Measurements from ENCODE around the gene TM4SF20.

Gene TM4SF20

DNA sequence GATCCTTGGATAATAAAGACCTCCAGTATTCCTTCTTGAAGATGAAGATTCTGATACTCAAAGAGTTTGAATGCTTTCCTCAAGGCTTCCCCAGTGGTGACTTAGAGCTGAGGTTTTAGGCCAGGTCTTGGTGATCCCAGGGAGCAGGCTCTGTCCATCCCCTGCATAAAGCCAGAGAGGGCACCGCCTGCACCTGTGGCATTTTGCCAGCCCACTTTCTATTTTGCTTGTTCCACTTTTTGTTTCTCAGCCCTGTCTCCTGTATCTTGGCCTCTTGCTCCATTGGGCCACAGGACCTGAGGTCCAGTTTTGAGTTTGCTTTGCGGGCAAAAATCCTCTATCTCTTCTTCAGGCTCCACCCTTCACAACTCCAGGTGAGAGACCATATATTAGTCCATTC is 15.3 kb upstream of the TM4SF20 start:
- Histone ChIP-seq H3K9ac (ENCODE audit: low read length) (no peak overlapping the region), H3K27me3 (ENCODE audit: insufficient read depth, low read length) (no peaks in the 10 kb centered on the region), H3K9me2 (ENCODE audit: low read depth, low read length) (no peaks in the 10 kb centered on the region), H3K9me3 (ENCODE audit: low read length) (no peaks in the 10 kb centered on the region), H3K79me2 (ENCODE audit: insufficient read depth, low read length) (no peaks in the 10 kb centered on the region), H3K4me2 (ENCODE audit: low read length) (no peak overlapping the region), H2AFZ (ENCODE audit: low read length) (no peak overlapping the region), H3K4me3 (ENCODE audit: low read depth, low read length, poor library complexity, severe bottlenecking) (no peak overlapping the region), H3K4me1 (ENCODE audit: insufficient read depth, low read length, severe bottlenecking) (no peaks in the 10 kb centered on the region), H3F3A (ENCODE audit: insufficient read depth, low read length) (no peaks in the 10 kb centered on the region), H3K27ac (ENCODE audit: low read depth, low read length, poor library complexity, severe bottlenecking) (no peak overlapping the region), H4K20me1 (ENCODE audit: insufficient read depth, low read length) (no peaks in the 10 kb centered on the region), H3K36me3 (ENCODE audit: insufficient read depth, low read length) (no peaks in the 10 kb centered on the region)
- TF ChIP-seq EZH2 (IDR thresholded peaks at IDR 0.05; ENCODE audit: borderline replicate concordance, low read length), result no peak
- TF ChIP-seq, protein P1, sequence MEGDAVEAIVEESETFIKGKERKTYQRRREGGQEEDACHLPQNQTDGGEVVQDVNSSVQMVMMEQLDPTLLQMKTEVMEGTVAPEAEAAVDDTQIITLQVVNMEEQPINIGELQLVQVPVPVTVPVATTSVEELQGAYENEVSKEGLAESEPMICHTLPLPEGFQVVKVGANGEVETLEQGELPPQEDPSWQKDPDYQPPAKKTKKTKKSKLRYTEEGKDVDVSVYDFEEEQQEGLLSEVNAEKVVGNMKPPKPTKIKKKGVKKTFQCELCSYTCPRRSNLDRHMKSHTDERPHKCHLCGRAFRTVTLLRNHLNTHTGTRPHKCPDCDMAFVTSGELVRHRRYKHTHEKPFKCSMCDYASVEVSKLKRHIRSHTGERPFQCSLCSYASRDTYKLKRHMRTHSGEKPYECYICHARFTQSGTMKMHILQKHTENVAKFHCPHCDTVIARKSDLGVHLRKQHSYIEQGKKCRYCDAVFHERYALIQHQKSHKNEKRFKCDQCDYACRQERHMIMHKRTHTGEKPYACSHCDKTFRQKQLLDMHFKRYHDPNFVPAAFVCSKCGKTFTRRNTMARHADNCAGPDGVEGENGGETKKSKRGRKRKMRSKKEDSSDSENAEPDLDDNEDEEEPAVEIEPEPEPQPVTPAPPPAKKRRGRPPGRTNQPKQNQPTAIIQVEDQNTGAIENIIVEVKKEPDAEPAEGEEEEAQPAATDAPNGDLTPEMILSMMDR (IDR thresholded peaks at IDR 0.05; ENCODE audit: low read length), result no peak

DNA sequence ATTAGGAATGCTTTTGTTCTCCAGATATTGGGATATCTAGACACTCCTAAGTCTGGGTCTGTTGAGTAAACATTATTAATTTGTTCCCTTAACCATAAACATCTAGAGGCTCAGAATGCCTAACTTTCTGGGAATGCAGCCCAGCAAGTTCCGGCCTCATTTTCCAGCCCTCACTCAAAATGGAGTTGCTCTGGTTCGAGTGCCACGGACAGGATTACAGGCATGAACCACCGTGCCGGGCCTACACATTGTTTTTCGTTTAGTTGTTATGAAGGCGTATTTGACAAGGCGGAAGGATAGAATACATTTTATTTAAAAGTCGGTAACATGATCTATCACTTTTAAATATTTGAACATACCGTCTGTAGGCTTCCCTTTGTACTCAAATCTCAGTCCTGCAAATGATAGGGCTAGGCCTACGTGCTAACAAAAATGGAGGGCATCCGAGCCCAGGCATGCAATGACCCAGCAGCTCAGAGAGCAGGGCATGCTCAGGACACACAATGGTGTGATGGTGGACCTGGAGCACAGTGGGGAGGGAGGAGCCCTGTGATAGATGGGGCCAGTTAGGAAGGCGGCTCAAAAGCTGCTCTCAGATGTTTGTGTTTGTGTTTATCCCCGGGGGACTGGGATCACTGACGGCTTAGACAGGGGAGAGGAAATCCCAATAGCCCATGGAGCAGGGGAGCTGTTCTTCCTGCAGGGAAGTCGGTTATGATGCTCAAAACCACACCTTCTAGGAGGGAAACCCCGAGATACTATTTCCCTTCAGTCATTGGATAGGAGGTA is 11.6 kb upstream of the TM4SF20 start:
- no peaks in the 10 kb centered on the region for H4K20me1 ChIP-seq (ENCODE audit: insufficient read depth, low read length)
- H3F3A ChIP-seq (ENCODE audit: insufficient read depth, low read length), result no peaks in the 10 kb centered on the region
- no peak for TF ChIP-seq EZH2 (IDR thresholded peaks at IDR 0.05; ENCODE audit: borderline replicate concordance, low read length)
- TF ChIP-seq, protein P1 (IDR thresholded peaks at IDR 0.05; ENCODE audit: low read length), result no peak
- H3K27ac ChIP-seq (ENCODE audit: low read depth, low read length, poor library complexity, severe bottlenecking), result no peak overlapping the region
- no peaks in the 10 kb centered on the region for H3K9me3 ChIP-seq (ENCODE audit: low read length)
- H3K27me3 ChIP-seq (ENCODE audit: insufficient read depth, low read length), result no peaks in the 10 kb centered on the region
- H3K9ac ChIP-seq (ENCODE audit: low read length), result no peak overlapping the region
- H3K9me2 ChIP-seq (ENCODE audit: low read depth, low read length), result no peaks in the 10 kb centered on the region
- no peaks in the 10 kb centered on the region for H3K36me3 ChIP-seq (ENCODE audit: insufficient read depth, low read length)
- no peak overlapping the region for H3K4me3 ChIP-seq (ENCODE audit: low read depth, low read length, poor library complexity, severe bottlenecking)
- H3K4me2 ChIP-seq (ENCODE audit: low read length), result no peak overlapping the region
- H2AFZ ChIP-seq (ENCODE audit: low read length), result no peak overlapping the region
- H3K4me1 ChIP-seq (ENCODE audit: insufficient read depth, low read length, severe bottlenecking), result peaks cover 2% of the 10 kb centered on the region
- H3K79me2 ChIP-seq (ENCODE audit: insufficient read depth, low read length), result no peaks in the 10 kb centered on the region

DNA sequence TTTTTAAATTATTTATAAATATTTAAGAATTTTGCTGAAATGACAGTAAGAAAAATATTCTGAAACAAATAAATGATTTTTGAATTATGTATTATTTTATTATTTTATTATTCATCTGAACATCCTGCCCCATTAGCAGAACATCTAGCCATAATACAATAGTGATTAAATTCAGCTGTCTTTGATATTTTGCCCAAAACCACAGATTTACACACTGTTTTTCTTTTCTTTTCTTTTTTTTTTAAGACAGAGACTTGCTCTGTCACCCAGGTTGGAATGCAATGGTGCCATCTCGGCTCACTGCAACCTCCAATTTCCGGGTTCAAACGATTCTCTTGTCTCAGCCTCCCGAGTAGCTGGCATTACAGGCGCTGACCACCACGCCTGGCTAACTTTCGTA is 10.6 kb upstream of the TM4SF20 start:
- H4K20me1 ChIP-seq (ENCODE audit: insufficient read depth, low read length), result no peaks in the 10 kb centered on the region

More for the DNA sequence above, 10.6 kb upstream of the TM4SF20 start:
- Histone ChIP-seq H2AFZ (ENCODE audit: low read length) (no peak overlapping the region), H3F3A (ENCODE audit: insufficient read depth, low read length) (no peaks in the 10 kb centered on the region), H3K79me2 (ENCODE audit: insufficient read depth, low read length) (no peaks in the 10 kb centered on the region), H3K27me3 (ENCODE audit: insufficient read depth, low read length) (no peaks in the 10 kb centered on the region), H3K9me2 (ENCODE audit: low read depth, low read length) (no peaks in the 10 kb centered on the region), H3K27ac (ENCODE audit: low read depth, low read length, poor library complexity, severe bottlenecking) (no peak overlapping the region), H3K4me2 (ENCODE audit: low read length) (no peak overlapping the region), H3K36me3 (ENCODE audit: insufficient read depth, low read length) (no peaks in the 10 kb centered on the region), H3K9ac (ENCODE audit: low read length) (no peak overlapping the region), H3K4me3 (ENCODE audit: low read depth, low read length, poor library complexity, severe bottlenecking) (no peak overlapping the region), H3K4me1 (ENCODE audit: insufficient read depth, low read length, severe bottlenecking) (peaks cover 5% of the 10 kb centered on the region), H3K9me3 (ENCODE audit: low read length) (no peaks in the 10 kb centered on the region)
- TF ChIP-seq EZH2 (IDR thresholded peaks at IDR 0.05; ENCODE audit: borderline replicate concordance, low read length), result no peak
- TF ChIP-seq, protein P1 (IDR thresholded peaks at IDR 0.05; ENCODE audit: low read length), result no peak
